Epithelial cell of proximal tubule (primary cell): ENCODE results near the gene WTIP. TPM values are rescaled to one million over a fixed set of nuclear protein-coding genes. Genes with fewer than 3 reads are reported as not detected.

Experiments used
- DNase-seq: peaks from one replicate; pipeline ENCODE4 v3.0.0-alpha.2; 2011; ENCODE audit warnings: low read depth
- H3K4me3 ChIP-seq: 2 replicates; pipeline ENCODE4 v1.5.1; 2011; ENCODE audit warnings: low read depth, mild to moderate bottlenecking, low read length
- total RNA-seq: library from RNA; depleted of rRNA; stranded (reverse); fragments of >200 nt; gene quantifications from 2 replicates; pipeline ENCODE4 v1.2.3, GENCODE V29; 2015
- TF ChIP-seq, protein P1 (sequence below): conservative IDR thresholded peaks from 2 replicates; pipeline ENCODE4 v1.5.1; 2012; ENCODE audit warnings: low read depth, mild to moderate bottlenecking, low read length

Gene WTIP
- total RNA-seq, 1 donor from 2014 or later: 4.5 TPM

DNA sequence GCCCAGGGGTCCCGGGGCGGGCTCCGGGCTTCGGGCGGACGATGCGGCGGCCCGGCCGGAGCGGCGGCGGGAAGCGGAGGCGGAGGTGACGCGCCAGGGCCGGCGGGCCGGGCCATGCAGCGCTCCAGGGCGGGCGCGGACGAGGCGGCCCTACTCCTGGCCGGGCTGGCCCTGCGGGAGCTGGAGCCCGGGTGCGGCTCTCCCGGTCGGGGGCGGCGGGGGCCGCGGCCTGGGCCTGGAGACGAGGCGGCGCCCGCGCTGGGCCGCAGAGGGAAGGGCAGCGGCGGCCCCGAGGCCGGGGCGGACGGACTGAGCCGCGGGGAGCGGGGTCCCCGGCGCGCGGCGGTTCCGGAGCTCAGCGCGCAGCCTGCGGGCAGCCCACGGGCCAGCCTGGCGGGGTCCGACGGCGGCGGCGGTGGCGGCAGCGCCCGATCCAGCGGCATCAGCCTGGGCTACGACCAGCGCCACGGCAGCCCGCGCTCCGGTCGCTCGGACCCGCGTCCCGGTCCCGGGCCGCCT lies 362 bp downstream of the WTIP start:
- peak overlapping the region; percentile 54 for H3K4me3 ChIP-seq
- no peak for DNase-seq
- TF ChIP-seq, protein P1, sequence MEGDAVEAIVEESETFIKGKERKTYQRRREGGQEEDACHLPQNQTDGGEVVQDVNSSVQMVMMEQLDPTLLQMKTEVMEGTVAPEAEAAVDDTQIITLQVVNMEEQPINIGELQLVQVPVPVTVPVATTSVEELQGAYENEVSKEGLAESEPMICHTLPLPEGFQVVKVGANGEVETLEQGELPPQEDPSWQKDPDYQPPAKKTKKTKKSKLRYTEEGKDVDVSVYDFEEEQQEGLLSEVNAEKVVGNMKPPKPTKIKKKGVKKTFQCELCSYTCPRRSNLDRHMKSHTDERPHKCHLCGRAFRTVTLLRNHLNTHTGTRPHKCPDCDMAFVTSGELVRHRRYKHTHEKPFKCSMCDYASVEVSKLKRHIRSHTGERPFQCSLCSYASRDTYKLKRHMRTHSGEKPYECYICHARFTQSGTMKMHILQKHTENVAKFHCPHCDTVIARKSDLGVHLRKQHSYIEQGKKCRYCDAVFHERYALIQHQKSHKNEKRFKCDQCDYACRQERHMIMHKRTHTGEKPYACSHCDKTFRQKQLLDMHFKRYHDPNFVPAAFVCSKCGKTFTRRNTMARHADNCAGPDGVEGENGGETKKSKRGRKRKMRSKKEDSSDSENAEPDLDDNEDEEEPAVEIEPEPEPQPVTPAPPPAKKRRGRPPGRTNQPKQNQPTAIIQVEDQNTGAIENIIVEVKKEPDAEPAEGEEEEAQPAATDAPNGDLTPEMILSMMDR: no peak

DNA sequence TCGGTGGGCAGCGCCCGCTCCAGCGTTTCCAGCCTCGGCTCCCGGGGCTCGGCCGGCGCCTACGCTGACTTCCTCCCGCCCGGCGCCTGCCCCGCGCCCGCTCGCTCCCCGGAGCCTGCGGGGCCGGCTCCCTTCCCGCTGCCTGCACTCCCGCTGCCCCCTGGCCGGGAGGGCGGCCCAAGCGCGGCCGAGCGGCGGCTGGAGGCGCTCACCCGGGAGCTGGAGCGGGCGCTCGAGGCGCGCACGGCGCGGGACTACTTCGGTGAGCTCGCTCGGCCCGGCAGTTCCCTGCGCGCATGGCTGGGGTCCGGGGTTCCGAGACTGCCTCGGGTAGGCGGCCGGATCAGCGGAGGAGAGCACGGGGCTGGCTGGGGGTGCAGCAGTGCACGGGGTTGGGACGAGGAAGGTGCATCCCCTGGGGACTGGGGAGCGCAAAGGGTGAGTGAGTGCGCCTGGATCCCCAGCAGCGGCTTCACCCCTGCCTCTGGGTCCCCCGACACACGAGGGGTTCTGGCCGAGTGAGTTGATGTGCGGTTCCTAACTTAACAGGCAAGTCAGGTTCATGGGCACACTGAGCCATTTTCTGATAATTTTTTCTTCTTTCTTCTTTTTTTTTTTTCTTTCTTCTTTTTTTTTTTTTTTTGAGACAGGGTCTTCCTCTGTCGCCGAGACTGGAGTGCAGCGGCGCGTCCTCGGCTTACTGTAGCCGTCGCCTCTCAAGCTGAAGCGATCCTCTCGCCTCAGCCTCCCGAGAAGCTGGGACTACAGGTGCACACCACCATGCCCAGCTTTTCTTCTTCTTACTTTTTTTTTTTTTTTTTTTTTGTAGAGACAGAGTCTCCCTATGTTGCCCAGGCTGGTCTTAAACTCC lies 1.1 kb downstream of the WTIP start:
- no peak for DNase-seq
- TF ChIP-seq, protein P1: no peak
- peak overlapping the region; percentile 54 for H3K4me3 ChIP-seq

DNA sequence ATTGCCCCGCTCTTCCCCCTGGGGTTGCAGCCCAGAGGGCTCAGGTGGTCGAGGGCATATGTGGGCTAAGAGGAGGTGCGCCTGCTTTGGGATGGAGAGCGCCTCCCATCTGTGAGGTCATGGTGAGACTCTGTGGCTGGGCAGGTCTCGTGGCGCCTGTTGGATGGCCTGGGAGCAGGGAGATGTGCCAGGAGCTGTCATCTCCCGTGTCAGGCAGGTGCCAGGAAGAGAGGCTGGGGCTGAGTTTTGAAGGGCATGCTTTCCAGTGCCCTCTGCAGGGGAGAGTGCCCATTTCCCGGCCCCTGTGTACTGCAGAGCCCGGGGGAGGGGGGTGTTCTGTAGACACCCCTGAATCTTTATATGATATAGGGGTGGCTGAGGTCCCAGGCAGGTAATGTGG lies 2.8 kb downstream of the WTIP start:
- TF ChIP-seq, protein P1: no peak
- no peak overlapping the region for H3K4me3 ChIP-seq
- no peak for DNase-seq

DNA sequence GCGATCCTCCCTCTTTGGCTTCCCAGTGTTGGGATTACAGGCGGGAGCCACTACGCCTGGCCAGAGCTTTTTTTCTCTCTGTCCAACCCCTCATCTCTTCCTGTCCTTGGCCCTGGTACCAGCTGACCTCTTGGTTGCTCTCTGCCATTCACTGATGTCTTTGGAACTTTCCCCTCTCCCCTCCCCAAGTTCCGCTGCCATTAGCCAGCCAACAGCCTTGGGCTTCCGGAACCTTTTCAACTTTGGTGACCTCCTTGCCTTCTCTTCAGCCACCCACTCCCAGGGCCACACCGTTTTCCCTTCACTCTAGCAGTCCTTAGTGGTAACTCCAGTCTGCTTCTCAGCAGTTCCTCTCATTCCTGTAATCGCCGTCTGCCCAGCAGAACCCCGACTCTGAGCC lies 4.3 kb downstream of the WTIP start:
- TF ChIP-seq, protein P1: no peak
- no peak overlapping the region for H3K4me3 ChIP-seq
- DNase-seq: no peak

DNA sequence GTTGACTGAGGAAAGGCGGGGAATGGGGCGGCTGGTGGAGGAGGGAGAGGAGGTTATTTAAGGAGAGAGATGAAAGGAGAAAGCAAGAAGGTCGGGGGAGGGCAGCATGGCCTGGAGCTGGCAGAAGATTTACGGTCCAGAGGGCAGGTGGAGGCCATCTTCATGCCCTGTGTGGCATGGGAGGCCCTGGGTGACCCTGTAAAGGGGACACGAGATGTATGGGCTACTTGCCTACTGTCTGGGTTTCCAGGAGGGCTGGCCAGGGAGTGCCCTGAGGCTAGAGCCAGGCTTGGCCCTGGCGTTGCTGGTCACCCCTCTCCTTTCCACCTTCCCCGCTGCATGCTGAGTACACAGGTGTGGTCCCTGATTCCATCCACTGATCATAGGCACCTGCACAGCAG lies 6.1 kb downstream of the WTIP start:
- no peak for DNase-seq
- TF ChIP-seq, protein P1: no peak
- no peak overlapping the region for H3K4me3 ChIP-seq

DNA sequence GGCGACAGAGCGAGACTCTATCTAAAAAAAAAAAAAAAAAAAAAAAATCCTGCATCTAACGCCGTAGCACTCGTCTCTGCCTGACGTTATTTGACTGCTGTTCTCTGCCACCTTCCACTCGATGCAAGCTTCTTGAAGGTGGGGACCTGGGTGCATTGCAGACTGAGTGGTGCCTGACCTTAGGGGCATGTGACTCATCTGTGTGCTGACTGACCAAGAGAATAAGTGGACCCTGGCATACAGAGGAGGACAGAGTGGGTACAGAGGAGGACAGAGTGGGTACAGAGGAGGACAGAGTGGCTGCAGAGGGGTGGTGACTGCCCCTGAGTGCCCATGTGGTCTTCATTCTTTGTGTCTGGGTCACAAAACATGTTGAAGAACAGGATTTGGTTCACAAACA lies 7.6 kb downstream of the WTIP start:
- DNase-seq: no peak
- no peak overlapping the region for H3K4me3 ChIP-seq
- TF ChIP-seq, protein P1: no peak
